Activated naive CD8-positive, alpha-beta T cell treated with anti-CD3 and anti-CD28 coated beads, Interleukin-2, amount 50 U/mL, for 16 hours (primary cell): Measurements from ENCODE around the gene PABPN1L.

ENCODE experiments used
- DNase-seq: peaks from one replicate; pipeline ENCODE4 v3.0.0-alpha.2; 2020; ENCODE audit warnings: low read depth, low spot score

Gene PABPN1L

DNA sequence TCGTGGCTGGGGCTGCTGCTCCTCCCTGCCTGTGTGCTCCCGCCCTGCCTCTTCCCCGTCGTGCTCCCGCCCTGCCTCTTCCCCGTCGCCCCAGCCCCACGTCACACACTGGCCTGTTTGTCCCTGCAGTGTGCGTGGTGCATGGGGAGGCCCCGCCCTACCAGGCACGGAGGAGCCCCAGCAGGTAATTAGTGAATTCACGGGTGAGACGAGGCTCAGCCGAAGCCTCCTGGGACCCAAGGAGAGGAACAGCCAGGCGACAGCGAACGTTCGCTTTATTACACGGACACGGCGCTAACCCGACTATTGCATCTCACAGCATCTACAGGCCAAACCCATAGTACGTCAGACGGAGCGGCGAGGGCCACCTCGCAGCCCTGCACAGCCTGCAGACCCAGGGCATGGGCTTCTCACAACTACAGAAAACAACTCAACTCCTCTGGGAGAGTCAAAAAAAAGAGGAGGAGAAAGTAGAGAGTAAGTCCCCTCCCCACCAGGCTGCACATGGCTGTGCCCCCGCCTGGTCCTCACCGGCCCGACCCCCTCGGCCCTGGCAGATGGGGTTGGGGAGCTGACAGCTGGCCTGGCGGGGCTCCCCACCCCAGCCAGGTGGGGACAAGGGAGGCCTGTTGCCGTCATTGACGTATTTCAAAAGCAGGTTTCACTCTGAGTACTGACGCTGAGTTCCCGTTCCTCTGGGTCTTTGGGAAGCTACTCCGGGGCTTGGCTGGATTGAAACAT lies 4.3 kb upstream of the PABPN1L start:
- no peak for DNase-seq

DNA sequence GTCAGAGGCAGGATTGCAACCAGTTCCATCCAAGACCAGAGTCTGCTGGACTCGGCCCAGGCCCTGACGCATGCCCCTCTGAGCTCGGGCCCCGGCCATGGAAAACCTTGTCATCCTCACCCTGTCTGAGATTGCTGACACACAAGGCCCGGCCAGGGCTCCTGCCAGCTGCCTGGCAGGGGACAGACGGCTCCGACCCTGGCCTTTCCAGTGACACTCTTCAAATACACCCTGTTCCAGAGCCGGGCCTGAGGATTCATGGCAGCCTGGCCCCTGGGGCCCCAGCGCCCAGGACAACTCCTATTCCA lies 3.2 kb upstream of the PABPN1L start:
- no peak for DNase-seq

DNA sequence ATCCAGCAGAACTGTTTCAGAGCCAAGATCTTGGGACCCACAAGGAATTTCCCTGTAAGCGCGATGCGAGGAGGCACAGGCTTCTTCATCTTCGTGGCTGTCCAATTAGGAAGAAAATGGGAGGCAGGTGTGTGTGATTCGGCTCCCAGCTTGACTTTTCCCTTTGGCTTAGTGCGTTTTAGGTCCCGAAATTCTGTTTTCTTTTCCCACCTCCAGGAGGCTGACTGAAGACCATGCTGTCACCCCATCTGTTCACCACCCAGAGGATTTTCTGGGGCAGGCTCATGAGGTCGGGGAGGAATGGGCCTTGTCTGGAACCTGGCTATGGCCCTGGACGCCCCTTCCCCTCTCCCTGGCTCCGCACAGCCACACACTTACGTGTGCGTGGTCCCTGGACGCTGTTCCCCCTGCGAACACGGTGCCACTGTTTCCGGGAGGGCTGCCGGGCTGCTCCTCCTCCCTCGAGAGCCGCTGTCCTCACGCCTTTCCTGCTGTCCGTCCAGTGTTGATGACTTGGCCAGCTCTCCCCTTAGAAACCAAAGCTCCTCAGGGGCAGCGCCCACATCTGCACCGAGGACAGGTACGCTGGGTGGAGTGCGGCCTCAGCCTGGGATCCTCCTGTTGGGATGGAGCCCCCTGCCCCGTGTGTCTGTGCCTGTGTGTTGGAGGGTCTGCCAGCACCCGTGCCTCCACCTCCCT lies 2.7 kb upstream of the PABPN1L start:
- DNase-seq: no peak

DNA sequence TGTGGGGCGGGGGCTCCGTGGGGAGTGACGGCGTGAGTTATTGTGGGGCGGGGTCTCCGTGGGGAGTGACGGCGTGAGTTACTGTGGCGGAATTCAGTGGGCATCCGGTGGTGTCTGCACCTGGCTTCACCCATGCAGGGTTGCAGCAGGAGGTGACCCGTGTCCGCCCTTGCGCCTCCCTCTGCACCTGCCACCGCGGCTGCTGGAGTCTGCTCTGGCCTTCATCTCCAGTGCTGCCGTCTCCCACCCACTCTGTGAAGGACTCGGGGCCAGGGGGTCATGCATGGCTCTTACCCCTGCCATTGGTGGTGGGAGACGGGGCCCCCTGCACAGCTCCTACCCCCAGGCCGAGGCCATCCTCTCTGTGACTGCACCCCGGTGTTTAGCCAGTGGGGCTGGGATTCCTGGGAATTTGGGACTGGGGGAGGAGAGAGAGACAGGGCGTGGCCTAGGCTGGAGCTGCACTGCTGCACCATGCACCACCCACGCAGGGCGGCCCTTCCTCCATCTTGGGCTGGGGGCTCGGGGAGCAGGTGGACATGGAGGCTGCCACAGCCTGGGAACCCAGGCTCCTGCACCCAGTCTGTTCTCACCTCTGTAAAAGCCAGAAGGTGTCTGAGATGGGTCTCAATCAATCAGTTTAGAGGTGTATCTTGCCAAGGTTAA lies 1.3 kb upstream of the PABPN1L start:
- no peak for DNase-seq

DNA sequence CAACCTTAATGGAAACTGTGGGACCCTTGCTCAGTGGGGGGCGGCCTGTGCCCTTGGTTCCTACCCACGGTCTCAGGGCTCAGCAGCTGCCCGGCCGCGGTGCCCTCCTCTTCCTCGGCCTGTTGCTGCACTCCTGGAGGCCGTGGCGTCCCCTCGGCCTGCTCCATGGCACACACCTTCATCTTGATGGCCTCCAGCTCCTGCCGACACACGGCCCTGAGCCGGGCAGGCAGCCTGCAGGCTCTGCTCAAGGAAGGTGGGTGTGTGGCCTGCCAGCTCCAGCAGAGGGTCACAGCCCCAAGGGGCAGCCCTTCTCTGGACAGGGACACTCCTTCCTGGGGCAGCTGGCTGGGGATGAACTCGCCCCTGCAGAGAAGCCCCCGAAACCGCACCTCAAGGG lies 718 bp downstream of the PABPN1L start:
- DNase-seq: no peak

DNA sequence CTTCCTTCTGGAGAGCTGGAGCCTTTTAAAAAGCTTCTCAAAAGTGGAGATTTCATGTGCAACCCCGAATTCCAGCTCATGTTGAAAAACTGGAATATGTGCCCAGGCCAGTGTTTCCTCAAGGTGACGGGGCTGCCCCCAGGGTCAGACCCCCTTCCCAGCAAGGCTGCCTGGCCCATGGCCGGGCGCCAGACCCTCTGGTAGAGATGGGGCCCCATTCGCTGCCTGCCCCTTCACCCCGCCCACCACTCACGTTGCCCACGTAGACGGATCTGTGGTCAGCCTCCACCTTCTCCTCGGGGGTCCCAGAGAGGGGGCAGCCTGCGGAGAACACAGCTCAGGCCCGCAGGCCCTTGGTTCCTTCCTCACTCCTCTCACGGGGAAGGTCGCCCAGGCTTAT lies 1.1 kb downstream of the PABPN1L start:
- DNase-seq: no peak

DNA sequence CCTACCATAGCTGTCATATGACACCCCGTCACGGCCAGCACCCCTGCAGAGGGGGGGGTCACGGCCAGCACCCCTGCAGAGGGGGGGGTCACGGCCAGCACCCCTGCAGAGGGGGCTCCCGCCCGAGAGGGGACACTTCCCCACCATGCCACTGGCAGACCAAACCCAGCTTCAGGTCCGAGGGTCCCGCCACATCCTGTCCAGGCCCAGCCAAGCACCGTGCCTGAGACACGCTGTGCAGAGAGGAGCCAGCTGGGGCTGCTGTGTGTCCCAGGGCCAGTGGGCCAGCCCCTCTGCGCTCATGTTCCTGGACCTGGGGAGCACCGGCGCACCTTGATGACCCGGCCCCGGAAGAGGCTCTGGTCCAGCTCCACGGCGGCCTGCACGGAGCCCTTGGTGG lies 1.9 kb downstream of the PABPN1L start:
- no peak for DNase-seq

DNA sequence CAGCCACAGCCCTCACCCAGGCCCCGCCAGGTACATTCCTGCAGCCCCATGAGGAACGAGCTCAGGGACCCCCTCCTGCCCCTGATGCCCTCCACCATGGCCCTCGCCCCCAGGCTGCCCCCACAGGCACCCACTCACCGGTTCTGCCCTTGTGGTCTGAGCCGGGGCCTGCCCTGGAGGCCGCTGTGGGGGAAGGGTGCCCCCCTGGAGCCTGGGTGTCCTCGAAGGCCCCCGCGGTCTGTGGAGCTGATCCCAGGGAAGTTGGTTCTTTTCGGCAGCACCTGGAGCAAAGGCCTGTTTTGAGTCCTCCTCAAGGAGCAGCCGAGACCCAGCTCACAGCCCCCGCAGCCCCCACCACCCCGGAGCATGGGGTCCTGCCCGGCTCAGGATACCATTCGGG lies 2.4 kb downstream of the PABPN1L start:
- no peak for DNase-seq

DNA sequence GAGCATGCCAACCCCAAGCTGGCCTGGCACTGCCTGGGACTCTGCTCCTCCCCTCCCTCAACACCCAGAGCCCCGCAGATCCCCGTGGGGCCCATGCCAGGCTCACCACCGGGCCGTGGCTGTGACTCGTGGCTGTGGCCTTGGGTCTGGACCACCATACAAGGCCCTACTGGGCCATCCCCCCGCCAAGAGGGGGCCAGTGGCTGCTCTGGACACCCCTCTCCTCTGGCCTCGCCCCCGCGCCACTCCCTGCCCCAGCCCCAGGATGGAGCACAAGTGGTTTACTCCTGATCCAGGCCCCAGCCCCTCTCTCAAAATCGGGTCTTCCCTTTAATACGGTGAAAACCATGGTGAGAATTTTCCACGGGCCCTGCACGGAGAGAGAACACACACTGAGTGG lies 3.0 kb downstream of the PABPN1L start:
- DNase-seq: no peak

DNA sequence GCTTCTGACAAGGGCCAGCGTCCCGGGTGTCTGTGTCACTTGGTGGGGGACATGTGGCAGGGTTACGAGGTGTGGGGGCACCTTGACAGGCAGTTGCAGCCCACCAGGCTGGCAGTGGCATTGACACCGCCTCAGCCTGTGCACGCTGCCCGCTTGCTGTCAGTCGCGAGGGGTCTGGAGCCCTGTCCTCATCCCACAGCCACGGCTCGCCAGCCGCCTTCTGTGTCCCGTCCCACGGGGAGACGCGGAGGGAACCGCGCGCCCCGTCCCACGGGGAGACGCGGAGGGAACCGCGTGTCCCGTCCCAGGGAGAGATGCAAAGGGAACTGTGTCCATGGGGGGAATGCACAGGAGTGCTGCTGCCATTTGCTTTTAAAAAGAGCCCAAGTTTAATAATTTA lies 3.5 kb downstream of the PABPN1L start:
- DNase-seq: no peak

DNA sequence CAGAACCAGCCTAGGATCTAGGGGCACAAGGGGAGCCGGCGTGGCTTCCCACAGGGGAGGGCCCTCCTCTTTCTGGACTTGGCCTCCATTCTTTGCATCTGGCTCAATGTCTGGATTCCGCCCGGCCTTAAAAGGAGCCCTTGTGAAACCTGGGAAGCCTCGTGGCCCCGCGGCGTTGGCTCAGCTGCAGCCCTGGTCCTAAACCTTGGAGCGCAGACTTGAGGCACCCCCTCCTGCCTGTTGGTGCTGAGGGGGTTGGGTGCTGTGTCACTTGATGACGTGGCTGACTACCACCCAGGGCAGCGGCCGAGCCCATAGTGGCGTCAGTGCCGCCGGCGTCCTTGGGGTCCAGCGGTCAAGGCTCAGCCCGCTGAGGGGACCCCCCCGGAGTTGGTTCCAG lies 5.1 kb downstream of the PABPN1L start:
- DNase-seq: no peak

DNA sequence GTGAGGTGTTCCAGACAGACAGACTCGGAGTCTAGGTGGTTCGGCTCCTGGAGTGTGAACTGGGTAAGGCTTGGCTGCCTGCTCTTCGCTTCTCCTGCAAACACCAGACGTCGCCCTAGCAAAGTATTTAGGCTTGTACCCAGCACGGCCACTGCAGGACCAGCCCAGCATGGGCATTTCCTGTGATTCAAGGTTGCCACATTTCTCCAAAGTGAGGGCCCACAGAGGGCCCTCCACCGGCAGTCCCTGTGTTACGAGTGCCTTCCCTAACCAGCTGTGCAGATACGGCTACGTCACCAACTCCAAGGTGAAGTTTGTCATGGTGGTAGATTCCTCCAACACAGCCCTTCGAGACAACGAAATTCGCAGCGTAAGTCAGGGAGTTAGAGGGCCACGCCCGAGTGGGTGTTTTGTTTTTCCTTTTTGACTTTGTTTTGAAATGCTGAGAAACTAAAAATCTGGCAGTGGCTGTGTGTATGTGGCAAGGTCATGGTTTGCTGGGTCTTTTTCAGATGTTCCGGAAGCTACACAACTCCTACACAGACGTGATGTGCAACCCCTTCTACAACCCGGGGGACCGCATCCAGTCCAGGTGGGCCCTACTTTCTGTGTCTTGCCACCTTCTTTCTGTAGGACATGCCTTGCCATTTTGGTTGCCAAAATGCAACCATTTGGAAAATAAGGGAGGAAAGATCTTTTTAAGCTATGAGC lies 6.9 kb downstream of the PABPN1L start:
- DNase-seq: no peak

DNA sequence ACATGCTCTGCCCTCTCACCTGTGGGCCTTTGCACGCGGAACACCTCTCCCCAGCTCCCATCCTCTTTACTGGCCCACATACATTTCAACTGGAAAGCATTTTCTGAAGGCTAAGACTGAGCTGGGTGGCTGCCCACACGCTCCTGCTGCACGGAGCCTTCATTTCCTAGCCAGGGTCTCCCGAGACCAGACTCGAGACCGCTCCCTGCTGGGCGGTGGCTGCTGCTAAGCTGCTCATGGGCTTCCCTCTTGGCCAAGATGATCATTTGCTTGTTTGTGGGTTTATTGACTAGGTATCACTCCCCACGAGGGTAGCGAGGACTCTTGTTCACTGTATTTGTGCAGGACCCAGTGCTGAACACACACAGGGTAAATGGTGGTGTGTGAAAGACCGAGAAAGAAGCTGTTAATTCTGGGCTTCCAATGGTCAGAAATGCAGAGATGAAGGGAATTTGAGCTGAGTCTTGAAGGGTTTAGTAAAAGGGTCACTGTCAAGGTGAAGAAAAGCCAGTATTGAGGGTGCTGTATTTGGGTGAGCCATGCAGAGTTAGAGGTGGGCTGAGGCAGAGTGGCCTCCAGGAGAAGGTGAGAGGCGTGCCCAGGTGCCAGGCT lies 8.6 kb downstream of the PABPN1L start:
- peak; percentile 39 for DNase-seq

DNA sequence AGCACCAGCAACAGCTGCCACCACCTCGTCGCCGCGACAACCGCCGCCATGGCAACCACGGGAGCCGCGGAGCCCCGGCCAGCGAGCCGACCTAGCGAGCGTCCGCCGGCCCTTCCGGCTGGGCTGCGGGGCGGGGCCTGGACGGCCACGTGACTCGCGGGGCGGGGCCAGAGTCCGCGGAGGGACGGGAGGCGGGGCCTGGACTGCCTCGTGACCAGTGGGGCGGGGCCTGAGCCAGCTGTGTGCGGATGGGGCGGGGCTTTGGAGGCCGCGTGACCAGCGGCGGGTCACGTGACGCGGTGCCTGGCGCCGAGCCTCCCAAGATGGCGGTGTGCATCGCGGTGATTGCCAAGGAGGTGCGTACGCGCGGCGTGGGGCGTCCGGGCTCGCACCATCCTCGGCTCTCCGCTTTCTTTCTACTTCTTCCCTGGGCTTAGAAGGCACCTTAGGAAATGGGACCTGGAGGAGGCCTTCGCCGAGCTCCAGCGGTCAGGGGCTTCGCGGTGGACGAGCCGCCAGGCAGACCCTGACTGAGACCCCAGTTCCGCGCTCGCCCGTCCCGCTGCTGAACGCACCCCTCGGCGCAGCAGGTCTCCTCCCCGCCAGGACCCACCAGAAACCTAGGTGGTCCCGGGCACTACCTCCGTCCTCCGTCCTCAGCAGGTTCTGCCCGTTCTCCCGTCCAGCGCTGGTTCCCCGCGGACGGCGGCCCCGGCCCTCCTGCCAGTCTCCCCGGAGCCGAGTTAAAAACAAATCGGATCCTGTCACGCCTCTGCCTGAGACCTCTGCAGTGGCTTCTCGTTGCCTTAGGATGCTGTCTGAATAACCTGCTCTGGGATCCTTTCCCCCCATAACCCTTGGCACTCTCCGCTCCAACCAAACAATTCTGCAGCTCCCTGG lies 9.4 kb downstream of the PABPN1L start, which contains the start of the genes GALNS and TRAPPC2L:
GALNS (minus strand) TSS at position 120 of the 900 bp plus-strand sequence; CDS start at position 50, 70 bp downstream.
TRAPPC2L (plus strand) TSS at position 300 of the 900 bp plus-strand sequence; CDS start at position 324, 24 bp downstream.
- peak; percentile 99 for DNase-seq

DNA sequence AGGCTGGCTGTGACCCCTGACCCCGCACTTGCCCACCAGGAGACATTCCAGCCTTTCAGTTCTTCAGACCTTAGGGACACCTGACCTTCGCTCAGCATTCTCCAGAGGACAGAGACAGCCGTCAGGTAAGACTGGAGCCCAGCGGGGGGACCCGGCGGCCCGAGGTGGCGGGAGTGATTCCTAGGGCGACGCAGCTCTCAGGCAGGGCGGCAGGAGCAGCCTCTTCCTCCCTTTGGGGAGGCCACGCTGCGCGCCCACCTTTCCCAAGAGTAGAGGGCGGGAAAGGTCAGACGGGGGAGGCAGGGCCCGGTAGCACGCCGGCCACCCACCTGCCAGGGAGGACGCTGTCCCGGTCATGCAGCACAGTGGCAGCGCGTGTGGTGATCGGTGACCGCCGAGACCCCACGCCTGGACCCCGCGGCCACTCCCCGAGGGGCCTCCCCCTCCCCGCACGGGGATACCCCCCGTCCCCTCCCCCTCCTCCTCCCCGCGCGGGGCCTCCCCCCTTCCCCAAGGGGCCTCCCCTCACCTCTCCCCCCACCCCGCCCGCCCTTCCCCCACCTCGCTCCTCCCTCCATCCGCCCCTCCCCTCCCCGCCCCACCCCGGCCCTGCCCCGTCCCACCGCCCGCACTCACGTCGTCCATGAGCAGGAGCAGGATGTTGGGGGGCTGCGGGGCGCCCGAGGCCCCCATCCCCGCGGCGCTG lies 10.2 kb downstream of the PABPN1L start:
- no peak for DNase-seq

DNA sequence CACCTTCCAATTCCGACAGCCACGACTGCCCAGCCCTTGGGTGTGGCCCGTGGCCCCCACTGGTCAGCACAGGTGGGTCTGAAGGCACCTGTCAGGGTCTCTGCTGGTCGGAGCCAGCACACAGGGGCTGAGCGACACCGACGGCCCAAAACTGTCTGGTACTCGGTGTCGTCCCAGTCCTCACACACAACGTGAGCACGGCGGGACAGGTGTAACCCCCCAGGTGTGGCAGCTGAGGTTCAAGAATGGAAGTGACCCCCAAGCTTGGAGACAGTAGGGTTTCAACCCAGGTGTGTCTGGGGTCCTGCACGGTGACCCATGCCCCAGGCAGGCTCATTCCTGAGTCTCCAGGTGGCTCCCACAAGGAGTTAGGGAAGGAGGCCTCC lies 10.7 kb downstream of the PABPN1L start:
- no peak for DNase-seq

DNA sequence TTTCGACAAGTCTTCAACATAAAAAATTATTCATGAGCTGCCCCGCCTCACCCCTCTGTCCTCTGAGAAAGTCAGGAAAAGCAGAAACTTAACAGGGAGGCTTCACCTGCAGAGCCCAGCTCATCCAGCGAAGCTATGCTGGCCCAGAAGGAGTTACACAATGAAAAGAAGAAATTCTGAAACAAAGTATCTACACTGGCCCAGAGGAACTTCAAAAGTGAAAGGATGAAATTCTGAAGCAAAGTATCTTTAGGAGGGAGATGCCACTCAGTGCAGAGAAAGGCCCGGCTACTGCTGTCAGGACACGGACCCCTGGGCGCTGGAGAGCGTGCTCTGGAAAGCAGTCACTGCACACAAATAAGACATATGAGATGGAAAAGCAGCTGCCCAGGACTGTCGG lies 11.3 kb downstream of the PABPN1L start:
- DNase-seq: no peak

DNA sequence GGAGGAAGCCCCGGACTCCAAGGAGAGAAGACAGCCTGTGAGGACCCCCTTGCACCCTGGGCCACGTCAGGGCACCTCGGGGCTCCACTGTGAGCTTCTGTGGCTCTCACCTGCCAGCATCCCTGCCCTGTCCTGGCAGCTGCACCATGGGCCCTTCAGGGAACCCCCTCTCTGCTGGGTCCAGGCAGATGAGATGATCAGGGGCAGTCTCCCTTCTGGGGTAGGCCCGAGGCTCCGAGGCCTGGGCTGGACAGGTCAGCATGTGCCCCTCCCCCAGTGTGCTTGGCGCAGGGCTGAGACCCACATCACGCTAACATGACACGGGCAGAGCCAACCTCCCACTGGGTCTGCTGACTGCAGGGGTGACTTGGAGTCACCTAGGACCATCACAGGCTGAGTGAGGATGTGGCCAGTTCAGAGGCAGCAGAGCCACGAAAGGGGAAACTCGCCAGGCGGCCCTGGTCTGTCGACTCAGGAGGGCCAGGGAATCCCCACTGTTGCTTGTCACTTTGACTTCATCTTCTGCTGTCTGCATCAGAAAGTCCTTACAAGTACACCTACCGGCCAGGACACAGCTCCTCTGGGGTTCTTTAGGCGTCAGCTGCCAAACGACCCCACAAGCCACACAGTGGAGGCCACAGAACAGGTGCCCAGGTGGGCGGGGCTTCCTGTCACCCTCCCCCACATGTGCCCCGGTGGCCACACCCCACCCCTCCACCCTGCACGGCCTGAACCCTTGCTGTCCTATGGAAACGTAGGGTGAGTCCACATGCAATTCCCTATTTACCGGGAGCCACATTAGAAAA lies 12.0 kb downstream of the PABPN1L start:
- DNase-seq: no peak

DNA sequence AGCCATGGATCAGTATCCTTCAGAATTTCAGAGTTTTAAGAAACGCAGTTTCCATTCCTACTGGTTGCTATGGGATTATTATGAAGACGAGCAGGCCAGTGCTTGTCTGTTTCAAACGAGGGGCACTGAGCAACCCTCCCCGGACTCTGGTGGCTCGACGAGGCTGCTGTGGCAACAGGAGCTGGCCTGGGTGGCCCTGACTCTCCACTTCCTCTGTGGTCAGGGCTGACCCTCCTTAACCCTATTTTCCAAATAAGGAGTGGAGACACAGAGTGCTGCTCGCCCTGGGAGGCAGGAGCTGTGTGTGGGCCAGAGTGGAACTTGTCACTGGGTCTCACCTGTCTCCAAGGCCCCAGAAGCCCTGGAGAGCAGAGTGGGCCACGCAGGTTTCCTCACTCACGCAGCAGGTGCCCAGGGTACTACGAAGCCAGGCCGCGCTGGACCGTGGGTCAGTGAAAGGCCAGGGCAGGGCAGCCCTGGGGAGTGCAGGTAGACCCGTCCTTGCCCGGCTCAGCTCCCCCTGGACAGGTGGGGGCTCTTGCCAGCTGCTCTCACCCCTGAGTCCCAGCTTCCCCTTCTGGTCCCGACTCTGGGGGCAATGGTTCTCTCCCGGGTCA lies 13.0 kb downstream of the PABPN1L start:
- no peak for DNase-seq
